Measurements from ENCODE around the gene CPHXL2.

Gene CPHXL2

GRCh38 chr16:75635036-75635435, 41.8 kb downstream of the CPHXL2 start:
- no peak for DNase-seq

- no peak for DNase-seq
Measured at GRCh38 chr16:75632857-75633256, 44.0 kb downstream of the CPHXL2 start.

- DNase-seq: no peak
Measured at GRCh38 chr16:75630052-75630451, 46.8 kb downstream of the CPHXL2 start.

GRCh38 chr16:75629132-75629531, 47.7 kb downstream of the CPHXL2 start:
- no peak for DNase-seq

GRCh38 chr16:75628351-75628750, 48.5 kb downstream of the CPHXL2 start:
- no peak for DNase-seq

- DNase-seq: no peak
Measured at GRCh38 chr16:75627851-75628250, 49.0 kb downstream of the CPHXL2 start.

- DNase-seq: no peak
Measured at GRCh38 chr16:75626806-75627205, 50.0 kb downstream of the CPHXL2 start.

- DNase-seq: no peak
Measured at GRCh38 chr16:75624921-75625334, 51.9 kb downstream of the CPHXL2 start.

- DNase-seq: peak; percentile 96 to 98
Measured at GRCh38 chr16:75622761-75623605, 53.8 kb downstream of the CPHXL2 start, which contains the start of gene ADAT1. Gene ADAT1, minus strand, starts transcription at chr16:75623281. Its CDS starts 2,482 bp downstream, at chr16:75620799.

GRCh38 chr16:75621170-75621477, 55.7 kb downstream of the CPHXL2 start:
- no peak for DNase-seq

GRCh38 chr16:75620326-75621169, 56.3 kb downstream of the CPHXL2 start:
- peak in 1 of 2 experiments; percentile 22 for DNase-seq

- DNase-seq: no peak
Measured at GRCh38 chr16:75618780-75619179, 58.0 kb downstream of the CPHXL2 start.

GRCh38 chr16:75617121-75617520, 59.7 kb downstream of the CPHXL2 start:
- DNase-seq: no peak

- no peak for DNase-seq
Measured at GRCh38 chr16:75616521-75617010, 60.2 kb downstream of the CPHXL2 start.

GRCh38 chr16:75615619-75616018, 61.2 kb downstream of the CPHXL2 start:
- DNase-seq: no peak

- DNase-seq: no peak
Measured at GRCh38 chr16:75614066-75614897, 62.5 kb downstream of the CPHXL2 start.
